Measurements from ENCODE around the gene SLC8B1.

GRCh38 chr12:113277511-113277910 lies 57.4 kb downstream of the SLC8B1 start:
- TF ChIP-seq CTCF (IDR thresholded peaks at IDR 0.05; ENCODE audit: low read length) (no peak), EZH2 (IDR thresholded peaks at IDR 0.05; ENCODE audit: borderline replicate concordance, low read length) (no peak)
